ENCODE measurements around the gene HP. TPM values are rescaled to one million over a fixed set of nuclear protein-coding genes. Genes with fewer than 3 reads are reported as not detected.
A peak's percentile ranks its signal among the peaks of the same experiment; 100 is the strongest.

The HP gene
- total and polyA plus RNA-seq, 8 donors = 0.08 to 43.5 (median 1.3) TPM

GRCh38 chr16:72061564-72061963 is 7.3 kb downstream of the HP start:
- Histone ChIP-seq H3K4me1 (no peaks in the 10 kb centered on the region), H3K9me3 (no peaks in the 10 kb centered on the region), H3K36me3 (no peaks in the 10 kb centered on the region), H3K27ac (no peak overlapping the region), H3K27me3 (no peaks in the 10 kb centered on the region), H3K4me3 (no peak overlapping the region)
- ATAC-seq (no peak), FAIRE-seq (no peak), DNase-seq (no peak)
- WGBS, 2 donors = 91 to 100% methylated on average over 1 of the region's 1 CpG
- intact Hi-C loops (cut with DNase I) = no loop called here
- no peak for TF ChIP-seq CTCF (IDR thresholded peaks at IDR 0.05)

GRCh38 chr16:72064361-72064894 is 10.1 kb downstream of the HP start:
- no peak for DNase-seq

GRCh38 chr16:72066747-72067146 is 12.4 kb downstream of the HP start:
- H3K9me3 ChIP-seq = no peaks in the 10 kb centered on the region
- FAIRE-seq = no peak
- no peaks in the 10 kb centered on the region for H3K27me3 ChIP-seq
- peak in 1 of 6 donors; percentile 17 for DNase-seq
- ATAC-seq = peak in 3 of 4 donors; percentile 69 to 83 (median 77)
- no peak overlapping the region for H3K27ac ChIP-seq
- TF ChIP-seq CTCF (IDR thresholded peaks at IDR 0.05) = peak; percentile 16 to 49 (median 24)
- no peak overlapping the region for H3K4me3 ChIP-seq
- no peaks in the 10 kb centered on the region for H3K36me3 ChIP-seq
- WGBS, 2 donors = 0 to 2% methylated on average over 1 of the region's 1 CpG
- H3K4me1 ChIP-seq = no peaks in the 10 kb centered on the region
- intact Hi-C loops (cut with DNase I) = no loop called here

More at GRCh38 chr16:72064361-72064894, 10.1 kb downstream of the HP start:
- H3K27me3 ChIP-seq = no peaks in the 10 kb centered on the region
- H3K27ac ChIP-seq = no peak overlapping the region
- no peaks in the 10 kb centered on the region for H3K4me1 ChIP-seq
- no peak overlapping the region for H3K4me3 ChIP-seq
- intact Hi-C loops (cut with DNase I) = no loop called here
- TF ChIP-seq CTCF (IDR thresholded peaks at IDR 0.05) = no peak
- WGBS, 2 donors = 82 to 86% methylated on average over 10 of the region's 10 CpGs
- no peaks in the 10 kb centered on the region for H3K9me3 ChIP-seq
- no peak for ATAC-seq
- no peaks in the 10 kb centered on the region for H3K36me3 ChIP-seq
- no peak for FAIRE-seq

- Histone ChIP-seq H3K9me3 (no peaks in the 10 kb centered on the region), H3K27ac (no peak overlapping the region), H3K27me3 (no peaks in the 10 kb centered on the region), H3K4me3 (no peak overlapping the region), H3K4me1 (peaks cover 0 to 6% (median 6%) of the 10 kb centered on the region in 3 donors), H3K36me3 (no peaks in the 10 kb centered on the region)
- TF ChIP-seq CTCF (IDR thresholded peaks at IDR 0.05) = no peak
- WGBS, 2 donors = 57 to 62% methylated on average over 4 of the region's 4 CpGs
- no peak for ATAC-seq
- intact Hi-C loops (cut with DNase I) = no loop called here
- no peak for FAIRE-seq
- DNase-seq = no peak
Measured at GRCh38 chr16:72068930-72069329, 14.6 kb downstream of the HP start.

- no peaks in the 10 kb centered on the region for H3K9me3 ChIP-seq
- ATAC-seq (peak in 3 of 4 donors; percentile 56 to 80 (median 56)), DNase-seq (peak in 2 of 6 donors; percentile 16 to 37), FAIRE-seq (no peak)
- peaks cover 0 to 6% (median 6%) of the 10 kb centered on the region in 3 donors for H3K4me1 ChIP-seq
- H3K27ac ChIP-seq = peak overlapping the region in 2 of 4 donors; percentile 24 to 63
- no peak overlapping the region for H3K4me3 ChIP-seq
- intact Hi-C loops (cut with DNase I) = no loop called here
- TF ChIP-seq CTCF (IDR thresholded peaks at IDR 0.05) = no peak
- no peaks in the 10 kb centered on the region for H3K27me3 ChIP-seq
- whole genome bisulfite sequencing, 2 donors = 15 to 19% methylated on average over 12 of the region's 12 CpGs
- no peaks in the 10 kb centered on the region for H3K36me3 ChIP-seq
Measured at GRCh38 chr16:72072514-72073342, 18.4 kb downstream of the HP start.
